NCI-H1092 (cell line): Measurements from ENCODE around the gene S100B.
"Not testable (repeated sequence)": the region's sequence is repeated elsewhere in the genome, so short reads cannot be mapped to it uniquely, and the experiment has no call there.

Experiments used
- DNase-seq: peaks from one replicate; lab custom pipeline; 2025; lab: John Stamatoyannopoulos, UW

S100B gene

GRCh38 chr21:46604975-46605766 is at the start of gene S100B:
TSS of gene S100B (minus strand) at chr21:46605082. CDS start at chr21:46602415, 2,667 bp downstream.
- no peak for DNase-seq

- DNase-seq = no peak
Measured at GRCh38 chr21:46651121-46651520, 46.2 kb upstream of the S100B start.

- no peak for DNase-seq
Measured at GRCh38 chr21:46650476-46651098, 45.7 kb upstream of the S100B start.

GRCh38 chr21:46649356-46649755 is 44.5 kb upstream of the S100B start:
- no peak for DNase-seq

- no peak for DNase-seq
Measured at GRCh38 chr21:46648539-46648938, 43.7 kb upstream of the S100B start.

DNA sequence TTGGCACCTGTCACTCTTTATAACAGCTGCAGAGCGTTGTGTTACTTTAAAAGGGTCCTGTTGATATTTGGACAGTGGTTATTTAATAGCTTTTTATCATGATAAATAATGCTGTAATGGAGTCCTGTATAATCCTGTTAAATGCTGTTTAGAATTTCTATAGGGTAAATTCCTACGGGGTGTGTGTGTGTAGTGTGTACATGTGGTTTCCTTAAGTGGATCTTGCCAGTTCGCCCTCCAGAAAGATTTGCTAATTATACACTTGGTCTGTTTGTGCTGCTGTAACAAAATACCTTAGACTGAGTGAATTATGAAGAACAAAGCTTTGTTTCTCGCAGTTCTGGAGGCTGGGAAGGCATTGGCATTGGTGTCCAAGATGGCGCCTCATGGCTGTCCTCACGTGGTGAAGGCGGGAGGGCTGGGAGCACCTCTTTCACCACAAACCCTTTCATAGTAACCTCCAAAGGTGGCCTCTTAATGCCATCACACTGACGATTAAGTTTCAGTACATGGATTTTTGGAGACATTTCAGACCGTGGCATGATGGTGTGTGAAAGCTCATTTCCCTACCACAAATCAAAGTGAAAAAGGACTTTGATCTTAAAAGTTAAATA is 41.8 kb upstream of the S100B start:
- DNase-seq = no peak

DNA sequence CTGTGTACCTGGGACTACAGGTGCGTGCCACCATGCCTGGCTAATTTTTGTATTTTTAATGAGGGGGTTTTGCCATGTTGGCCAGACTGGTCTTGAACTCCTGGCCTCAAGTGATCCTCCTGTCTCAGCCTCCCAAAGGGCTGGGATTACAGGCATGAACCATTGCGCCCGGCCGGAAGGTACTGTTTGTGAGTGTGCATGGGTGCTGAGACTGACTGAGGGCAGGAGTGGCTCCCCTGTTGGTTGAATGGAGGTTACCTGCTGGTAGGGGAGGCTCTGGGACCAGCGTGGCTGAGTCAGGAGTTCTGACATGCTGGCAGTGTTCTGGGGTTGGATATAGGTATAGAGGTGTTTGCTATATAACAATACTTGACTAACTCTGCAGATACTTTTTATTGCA is 41.0 kb upstream of the S100B start:
- no peak for DNase-seq

DNA sequence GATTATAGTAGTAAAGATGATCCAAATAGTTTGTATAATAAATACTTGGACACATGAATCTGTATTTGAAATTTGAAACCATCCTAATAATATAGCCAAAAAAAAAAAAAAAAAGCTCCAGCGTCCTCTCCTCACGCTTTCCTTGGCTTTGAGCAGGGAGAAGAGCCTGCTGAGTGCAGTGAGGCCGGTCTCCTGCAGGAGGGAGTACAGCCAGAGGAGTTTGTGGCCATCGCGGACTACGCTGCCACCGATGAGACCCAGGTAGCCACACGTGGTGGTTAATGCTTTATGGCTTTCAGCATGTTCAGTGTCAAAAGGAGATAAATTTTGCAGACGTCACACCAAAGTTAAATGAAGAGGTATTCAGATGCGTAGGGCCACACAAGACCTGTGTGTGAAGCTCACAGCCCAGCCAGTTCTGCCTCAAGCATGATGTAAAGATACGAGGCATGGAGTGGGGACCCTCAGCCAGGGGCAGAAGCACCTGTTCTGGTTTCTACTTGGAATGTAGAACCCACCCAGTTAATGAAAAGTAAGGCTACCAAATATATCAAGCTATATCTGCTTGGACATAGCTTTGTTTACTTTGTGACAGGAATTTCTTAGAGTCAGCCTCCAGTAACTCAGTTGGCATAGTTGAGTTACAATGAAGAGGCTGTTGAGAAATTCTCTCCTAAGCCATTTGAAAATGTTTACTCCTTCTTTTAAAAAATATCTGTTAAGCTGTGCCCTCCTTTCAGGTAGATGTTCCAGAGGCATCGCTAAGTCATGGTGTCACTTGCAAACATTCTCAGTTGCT is 38.7 kb upstream of the S100B start:
- DNase-seq = no peak

DNA sequence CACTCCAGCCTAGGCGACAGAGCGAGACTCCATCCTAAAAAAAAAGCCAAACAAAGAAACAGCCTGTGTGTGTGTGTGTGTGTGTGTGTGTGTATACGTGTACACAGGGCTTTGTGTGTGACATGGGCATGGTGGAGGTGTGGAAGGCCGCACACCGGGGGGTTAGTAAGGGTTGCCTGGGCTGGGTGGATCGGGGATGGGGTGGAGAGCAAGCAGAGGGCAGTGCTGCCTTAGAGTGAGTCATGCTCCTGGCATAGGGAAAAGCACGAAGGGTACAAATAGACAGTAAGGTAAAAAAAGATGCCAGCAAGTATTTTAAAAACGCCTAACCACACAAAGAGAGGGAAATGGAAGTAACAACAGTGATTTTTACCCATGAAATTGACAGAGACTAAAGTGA is 36.8 kb upstream of the S100B start:
- no peak for DNase-seq

DNA sequence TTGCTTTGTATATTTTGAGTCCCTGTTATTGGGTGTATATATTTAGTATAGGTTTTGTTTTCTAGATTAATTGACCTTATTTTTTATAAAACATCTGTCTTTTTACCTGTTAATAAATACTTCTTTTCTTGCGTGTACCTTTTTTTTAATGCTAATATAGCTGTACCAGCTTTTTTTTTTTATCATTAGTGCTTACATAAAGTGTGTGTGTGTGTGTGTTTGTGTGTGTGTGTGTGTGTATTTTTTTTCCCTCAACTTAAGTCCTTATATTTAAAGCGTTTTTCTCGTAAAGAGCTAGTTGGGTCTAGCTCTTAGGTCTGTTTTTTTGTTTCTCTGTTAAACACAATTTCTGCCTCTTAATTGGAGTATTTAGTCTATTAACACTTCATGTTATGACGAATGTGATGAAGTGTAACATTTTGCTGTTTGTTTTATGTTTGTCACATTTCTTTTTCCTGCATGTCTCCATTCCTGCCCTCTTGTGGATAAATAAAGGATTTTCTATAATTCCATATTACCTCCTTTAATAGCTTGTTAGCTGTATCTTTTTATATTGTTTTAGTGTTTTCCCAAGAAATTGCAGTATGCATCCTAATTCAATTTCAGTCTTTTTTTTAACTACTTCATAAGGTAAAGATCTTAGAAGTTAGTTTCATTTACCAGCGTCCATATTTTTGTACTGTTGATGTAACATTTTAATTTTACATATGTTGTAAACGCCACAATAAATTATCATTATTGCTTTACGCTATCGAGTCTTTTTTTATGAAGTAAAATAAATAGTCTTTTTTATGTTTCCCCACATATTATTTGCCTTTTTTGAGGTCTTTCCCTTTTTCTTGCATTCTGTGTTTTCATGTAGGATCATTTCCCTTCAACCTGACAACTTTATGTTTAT is 34.9 kb upstream of the S100B start:
- no peak for DNase-seq

- DNase-seq = no peak
Measured at GRCh38 chr21:46637952-46638746, 33.3 kb upstream of the S100B start.

DNA sequence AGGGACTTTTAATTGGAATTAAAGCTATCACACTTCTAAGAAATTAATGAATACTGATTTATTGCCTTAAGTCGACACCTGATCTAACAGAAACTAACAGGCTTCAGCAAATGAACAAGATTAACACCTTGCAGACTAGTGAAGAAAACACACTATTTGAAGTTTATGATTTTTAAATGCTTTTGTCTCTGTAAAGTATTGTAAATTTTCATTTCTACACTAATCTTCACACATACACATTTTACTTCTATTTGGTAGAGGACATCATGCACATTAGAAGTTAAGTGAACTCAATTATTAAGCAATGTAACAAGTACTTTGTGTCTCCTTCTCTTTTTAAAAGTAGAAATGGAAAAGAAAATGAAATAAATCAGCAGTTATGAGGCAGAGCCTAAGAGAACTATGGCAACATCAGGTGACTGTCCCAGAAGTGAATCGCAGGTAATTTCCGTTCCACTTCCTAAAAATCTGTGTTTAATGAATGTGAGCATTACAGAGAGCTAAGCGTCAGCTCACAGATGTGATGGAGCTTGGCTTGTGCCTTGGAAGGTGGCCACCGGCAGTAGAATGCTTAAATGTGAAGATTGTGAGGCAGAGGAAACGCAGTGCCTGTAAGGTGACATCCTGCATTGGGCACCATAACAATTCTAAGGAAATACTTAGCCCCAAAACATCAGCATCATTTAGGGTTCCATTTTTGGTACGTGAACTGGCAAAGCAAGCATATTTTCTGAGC is 31.8 kb upstream of the S100B start:
- DNase-seq = no peak

DNA sequence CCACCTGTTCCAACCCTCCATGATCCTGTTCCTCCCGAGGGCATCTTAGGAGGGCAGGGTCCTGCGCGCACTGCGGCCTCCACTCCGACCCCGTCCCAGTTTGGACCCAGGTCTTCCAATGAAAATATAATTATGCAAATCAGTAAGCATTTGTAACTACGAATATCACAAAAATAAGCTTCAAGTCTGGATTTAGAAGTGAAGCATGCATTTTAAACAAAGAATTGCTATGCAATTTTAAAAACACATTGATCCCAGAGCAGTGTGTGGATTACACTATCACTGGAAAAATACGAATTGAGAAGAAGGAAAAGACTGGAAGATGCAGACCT is 31.3 kb upstream of the S100B start:
- DNase-seq = no peak

DNA sequence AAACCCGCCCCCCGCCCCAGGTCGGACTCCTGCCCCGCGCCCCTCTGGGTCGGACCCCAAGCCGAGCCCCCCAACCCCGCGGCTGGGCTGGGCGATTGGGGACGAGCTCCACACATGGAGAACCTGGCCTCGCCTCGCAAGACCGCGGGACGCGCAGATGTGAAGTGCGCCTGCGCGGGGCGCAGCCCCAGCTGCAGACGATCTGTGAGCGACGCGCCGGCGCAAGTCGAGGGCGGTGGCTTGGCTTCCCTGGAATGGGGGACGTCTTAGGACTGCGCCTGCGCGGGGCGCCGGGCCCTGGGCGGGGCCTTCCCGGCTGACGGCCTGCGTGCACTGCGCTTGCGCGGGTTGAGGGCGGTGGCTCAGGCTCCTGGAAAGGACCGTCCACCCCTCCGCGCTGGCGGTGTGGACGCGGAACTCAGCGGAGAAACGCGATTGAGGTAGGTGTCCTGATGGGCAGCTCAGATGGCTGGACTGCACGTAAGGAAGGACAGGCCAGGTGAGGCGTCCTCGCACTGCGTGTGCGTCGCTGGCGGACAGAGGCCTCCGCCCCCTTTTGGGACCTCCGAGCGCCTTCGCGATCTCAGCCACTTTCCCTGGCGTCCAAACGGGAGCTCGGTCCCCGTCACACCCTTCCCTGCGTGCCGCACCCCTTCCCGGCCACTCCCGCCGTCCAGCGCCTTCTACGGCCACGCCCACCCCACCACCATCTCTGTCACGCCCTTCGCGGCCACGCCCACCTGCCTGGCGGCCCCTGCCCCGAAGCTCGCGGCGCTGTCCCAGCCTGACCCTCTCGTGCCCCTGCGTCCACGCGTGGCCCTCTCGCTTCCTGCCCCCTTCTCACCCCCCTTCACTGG is 30.7 kb upstream of the S100B start, which contains the start of gene PRMT2:
TSS of gene PRMT2 (plus strand) at position 351 of the 857 bp plus-strand sequence. CDS start 1,278 bp downstream, outside the sequence.
- peak; percentile 98 for DNase-seq

- DNase-seq = peak; percentile 72
Measured at GRCh38 chr21:46634966-46635323, 30.1 kb upstream of the S100B start.

GRCh38 chr21:46634427-46634826 is 29.5 kb upstream of the S100B start:
- DNase-seq = no peak

DNA sequence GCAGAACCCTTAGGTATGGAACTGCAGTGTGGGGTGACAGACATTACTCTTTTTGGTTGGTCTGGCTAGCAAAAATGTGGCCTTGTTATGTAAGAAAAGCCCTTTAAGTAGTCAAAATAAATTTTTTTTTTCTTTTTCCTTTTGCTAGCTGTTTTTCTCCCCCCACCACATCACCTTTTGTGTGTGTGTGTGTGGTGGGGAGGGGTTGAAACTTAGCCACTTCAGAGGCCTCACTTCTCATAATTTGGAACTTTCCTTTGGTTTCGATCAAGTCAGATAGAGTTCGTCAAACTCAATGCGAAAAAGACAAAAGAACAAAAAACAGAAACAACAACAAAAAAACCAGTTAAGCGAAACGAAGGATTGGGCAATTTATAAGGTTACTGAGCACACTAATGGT is 28.7 kb upstream of the S100B start:
- DNase-seq = no peak

DNA sequence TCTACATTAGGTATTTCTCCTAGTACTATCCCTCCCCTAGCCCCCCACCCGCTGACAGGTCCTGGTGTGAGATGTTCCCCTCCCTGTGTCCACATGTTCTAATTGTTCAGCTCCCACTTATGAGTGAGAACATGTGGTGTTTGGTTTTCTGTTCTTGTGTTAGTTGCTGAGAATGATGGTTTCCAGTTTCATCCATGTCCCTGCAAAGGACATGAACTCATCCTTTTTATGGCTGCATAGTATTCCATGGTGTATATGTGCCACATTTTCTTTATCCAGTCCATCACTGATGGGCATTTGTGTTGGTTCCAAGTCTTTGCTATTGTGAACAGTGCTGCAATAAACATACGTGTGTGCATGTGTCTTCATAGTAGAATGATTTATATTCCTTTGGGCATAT is 26.0 kb upstream of the S100B start:
- DNase-seq = not testable (repeated sequence)

GRCh38 chr21:46628868-46629267 is 24.0 kb upstream of the S100B start:
- no peak for DNase-seq
